Body of pancreas (tissue), 4 donors: ENCODE measurements around the gene ENO3.

Source experiments
- POLR2A ChIP-seq, 3 donors: fragments of 450-650 bp; IDR thresholded peaks; one replicate each; pipeline ENCODE4 v1.6.1; 2016; ENCODE audit warnings: antibody characterized with exemption in 3 of 3, mild to moderate bottlenecking in 2 of 3
- TF ChIP-seq, protein P1 (sequence below), 7 experiments: fragments of 450-650 bp in 4 of 7; fragments of 200-600 bp in 3 of 7; sonication (generic) in 3 of 7; IDR thresholded peaks; one replicate each; pipeline ENCODE4 v1.5.1; 2016 to 2019; ENCODE audit warnings: antibody characterized with exemption in 7 of 7

DNA sequence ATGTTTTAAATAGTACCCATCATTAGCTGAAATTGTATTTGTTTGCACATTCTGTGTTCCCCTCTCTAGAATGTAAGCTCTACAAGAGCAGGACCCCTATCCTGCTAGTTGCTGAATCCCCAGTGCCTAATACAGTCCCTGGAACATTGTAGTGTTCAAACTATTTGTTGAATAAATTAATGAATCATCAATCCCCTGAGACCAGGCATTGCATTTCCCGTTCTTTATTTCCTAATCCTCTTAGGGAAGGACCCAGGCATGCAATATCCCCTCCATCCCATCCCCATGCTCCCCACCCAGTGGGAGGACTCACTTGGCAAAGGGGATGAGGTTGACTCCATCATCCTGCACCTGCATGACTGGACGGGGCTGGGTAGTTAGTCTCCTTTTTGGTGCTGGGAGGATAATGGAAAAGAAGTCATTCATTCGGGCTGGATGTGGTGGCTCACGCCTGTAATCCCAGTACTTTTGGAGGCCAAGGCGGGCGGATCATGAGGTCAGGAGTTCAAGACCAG is 43.2 kb downstream of the ENO3 start:
- TF ChIP-seq, protein P1, sequence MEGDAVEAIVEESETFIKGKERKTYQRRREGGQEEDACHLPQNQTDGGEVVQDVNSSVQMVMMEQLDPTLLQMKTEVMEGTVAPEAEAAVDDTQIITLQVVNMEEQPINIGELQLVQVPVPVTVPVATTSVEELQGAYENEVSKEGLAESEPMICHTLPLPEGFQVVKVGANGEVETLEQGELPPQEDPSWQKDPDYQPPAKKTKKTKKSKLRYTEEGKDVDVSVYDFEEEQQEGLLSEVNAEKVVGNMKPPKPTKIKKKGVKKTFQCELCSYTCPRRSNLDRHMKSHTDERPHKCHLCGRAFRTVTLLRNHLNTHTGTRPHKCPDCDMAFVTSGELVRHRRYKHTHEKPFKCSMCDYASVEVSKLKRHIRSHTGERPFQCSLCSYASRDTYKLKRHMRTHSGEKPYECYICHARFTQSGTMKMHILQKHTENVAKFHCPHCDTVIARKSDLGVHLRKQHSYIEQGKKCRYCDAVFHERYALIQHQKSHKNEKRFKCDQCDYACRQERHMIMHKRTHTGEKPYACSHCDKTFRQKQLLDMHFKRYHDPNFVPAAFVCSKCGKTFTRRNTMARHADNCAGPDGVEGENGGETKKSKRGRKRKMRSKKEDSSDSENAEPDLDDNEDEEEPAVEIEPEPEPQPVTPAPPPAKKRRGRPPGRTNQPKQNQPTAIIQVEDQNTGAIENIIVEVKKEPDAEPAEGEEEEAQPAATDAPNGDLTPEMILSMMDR (IDR thresholded peaks at IDR 0.05), result no peak
- TF ChIP-seq POLR2A (IDR thresholded peaks at IDR 0.05), result no peak
